Activated naive CD4-positive, alpha-beta T cell treated with anti-CD3 and anti-CD28 coated beads, Interleukin-2, amount 10 ng/mL, durations not matched to agents 7 days and 5 days (primary cell): Measurements from ENCODE around the gene ETFB.

Experiments
- CTCF ChIA-PET: fragments of 350-600 bp; sonication (Branson Sonifier 250); formaldehyde crosslinking; loops from one replicate; lab custom pipeline; 2021; ENCODE audit warnings: antibody characterized with exemption; lab: Charles Lee
- DNase-seq: peaks from one replicate; pipeline ENCODE4 v3.0.0-alpha.2; 2020
- H3K27ac Mint-ChIP-seq: one replicate; pipeline ENCODE4 v1.8.0; 2021; ENCODE audit warnings: mild to moderate bottlenecking, moderate library complexity, mixed read lengths
- H3K27me3 Mint-ChIP-seq: one replicate; pipeline ENCODE4 v1.8.0; 2021; ENCODE audit warnings: mild to moderate bottlenecking, mixed read lengths
- H3K36me3 Mint-ChIP-seq: one replicate; pipeline ENCODE4 v1.8.0; 2021; ENCODE audit warnings: mixed read lengths
- H3K4me1 Mint-ChIP-seq: one replicate; pipeline ENCODE4 v1.8.0; 2021; ENCODE audit warnings: mixed read lengths
- H3K4me3 Mint-ChIP-seq: one replicate; pipeline ENCODE4 v1.8.0; 2021; ENCODE audit warnings: mild to moderate bottlenecking, moderate library complexity, mixed read lengths
- H3K9me3 Mint-ChIP-seq: one replicate; pipeline ENCODE4 v1.8.0; 2021; ENCODE audit warnings: mixed read lengths

The ETFB gene

GRCh38 chr19:51367565-51368365 lies 1.6 kb upstream of the ETFB start:
- Mint-ChIP-seq H3K36me3 (peaks cover 8% of the 10 kb centered on the region), H3K4me3 (peak overlapping the region; percentile 97), H3K9me3 (no peaks in the 10 kb centered on the region), H3K27ac (peak overlapping the region; percentile 91), H3K4me1 (peaks cover 74% of the 10 kb centered on the region), H3K27me3 (peaks cover 3% of the 10 kb centered on the region)
- peak; percentile 98 for DNase-seq
- CTCF ChIA-PET: interaction anchor here (1.0 to 1.6 kb wide), 3 partner anchors 26 to 29 kb away, joined by 4 read pairs; no protein-coding TSS in a partner anchor

GRCh38 chr19:51367255-51367564 lies 1.0 kb upstream of the ETFB start:
- DNase-seq: no peak

GRCh38 chr19:51366389-51367254 lies 434 bp upstream of the ETFB start:
- DNase-seq: peak; percentile 97
- CTCF ChIA-PET: interaction anchor here (1.5 to 1.6 kb wide), 2 partner anchors 24 to 28 kb away, joined by 3 to 5 read pairs; partner anchors contain the start of gene C19orf84
- Mint-ChIP-seq H3K27ac (peak overlapping the region; percentile 91), H3K27me3 (peaks cover 3% of the 10 kb centered on the region), H3K9me3 (no peaks in the 10 kb centered on the region), H3K4me3 (peak overlapping the region; percentile 97), H3K36me3 (peaks cover 9% of the 10 kb centered on the region), H3K4me1 (peaks cover 73% of the 10 kb centered on the region)

More at GRCh38 chr19:51367255-51367564, 1.0 kb upstream of the ETFB start:
- CTCF ChIA-PET: interaction anchor here (1.1 to 1.6 kb wide), 2 partner anchors 28 to 29 kb away, joined by 4 read pairs; no protein-coding TSS in a partner anchor
- H3K4me3 Mint-ChIP-seq: peak overlapping the region; percentile 97
- peaks cover 74% of the 10 kb centered on the region for H3K4me1 Mint-ChIP-seq
- peaks cover 8% of the 10 kb centered on the region for H3K36me3 Mint-ChIP-seq
- no peaks in the 10 kb centered on the region for H3K9me3 Mint-ChIP-seq
- peaks cover 3% of the 10 kb centered on the region for H3K27me3 Mint-ChIP-seq
- peak overlapping the region; percentile 91 for H3K27ac Mint-ChIP-seq

- H3K4me1 Mint-ChIP-seq: peaks cover 67% of the 10 kb centered on the region
- H3K36me3 Mint-ChIP-seq: peaks cover 8% of the 10 kb centered on the region
- H3K27ac Mint-ChIP-seq: peak overlapping the region; percentile 91
- CTCF ChIA-PET: interaction anchor here (0.6 to 1.7 kb wide), 5 partner anchors 10 to 53 kb away, joined by 3 to 6 read pairs (median 3); partner anchors contain the start of genes C19orf84, SIGLEC10 and VSIG10L
- peaks cover 3% of the 10 kb centered on the region for H3K27me3 Mint-ChIP-seq
- peak overlapping the region; percentile 97 for H3K4me3 Mint-ChIP-seq
- DNase-seq: no peak
- no peaks in the 10 kb centered on the region for H3K9me3 Mint-ChIP-seq
Measured at GRCh38 chr19:51365211-51365964, 800 bp downstream of the ETFB start.

- no peaks in the 10 kb centered on the region for H3K9me3 Mint-ChIP-seq
- peak overlapping the region; percentile 59 for H3K4me3 Mint-ChIP-seq
- H3K36me3 Mint-ChIP-seq: peaks cover 5% of the 10 kb centered on the region
- CTCF ChIA-PET: interaction anchor here (1.3 to 1.7 kb wide), 2 partner anchors 10 to 23 kb away, joined by 4 to 6 read pairs; partner anchors contain the start of gene VSIG10L
- DNase-seq: no peak
- peaks cover 3% of the 10 kb centered on the region for H3K27me3 Mint-ChIP-seq
- peak overlapping the region; percentile 12 for H3K27ac Mint-ChIP-seq
- peaks cover 67% of the 10 kb centered on the region for H3K4me1 Mint-ChIP-seq
Measured at GRCh38 chr19:51364200-51365106, 1.7 kb downstream of the ETFB start.

- no peak for DNase-seq
- no peak overlapping the region for H3K4me3 Mint-ChIP-seq
- H3K9me3 Mint-ChIP-seq: no peaks in the 10 kb centered on the region
- peaks cover 57% of the 10 kb centered on the region for H3K4me1 Mint-ChIP-seq
- no peaks in the 10 kb centered on the region for H3K27me3 Mint-ChIP-seq
- peaks cover 14% of the 10 kb centered on the region for H3K36me3 Mint-ChIP-seq
- CTCF ChIA-PET: no interaction called here
- H3K27ac Mint-ChIP-seq: no peak overlapping the region
Measured at GRCh38 chr19:51361239-51361638, 4.9 kb downstream of the ETFB start.

- Mint-ChIP-seq H3K4me1 (peaks cover 60% of the 10 kb centered on the region), H3K9me3 (no peaks in the 10 kb centered on the region), H3K27ac (no peak overlapping the region), H3K4me3 (no peak overlapping the region), H3K27me3 (no peaks in the 10 kb centered on the region), H3K36me3 (peaks cover 16% of the 10 kb centered on the region)
- CTCF ChIA-PET: interaction anchor here (0.5 to 1.8 kb wide), 3 partner anchors 11 to 66 kb away, joined by 3 to 6 read pairs (median 4); no protein-coding TSS in a partner anchor
- no peak for DNase-seq
Measured at GRCh38 chr19:51359294-51359693, 6.9 kb downstream of the ETFB start.

- Mint-ChIP-seq H3K36me3 (peaks cover 16% of the 10 kb centered on the region), H3K9me3 (no peaks in the 10 kb centered on the region), H3K27me3 (no peaks in the 10 kb centered on the region), H3K4me1 (peaks cover 51% of the 10 kb centered on the region), H3K4me3 (no peak overlapping the region), H3K27ac (no peak overlapping the region)
- DNase-seq: no peak
- CTCF ChIA-PET: interaction anchor here (1.8 kb wide), 1 partner anchor 18 kb away, joined by 6 read pairs; no protein-coding TSS in a partner anchor
Measured at GRCh38 chr19:51357952-51358351, 8.2 kb downstream of the ETFB start.

GRCh38 chr19:51356159-51356801 lies 9.9 kb downstream of the ETFB start:
- CTCF ChIA-PET: no interaction called here
- H3K4me3 Mint-ChIP-seq: no peak overlapping the region
- no peaks in the 10 kb centered on the region for H3K9me3 Mint-ChIP-seq
- H3K27ac Mint-ChIP-seq: no peak overlapping the region
- peaks cover 25% of the 10 kb centered on the region for H3K36me3 Mint-ChIP-seq
- H3K4me1 Mint-ChIP-seq: peaks cover 39% of the 10 kb centered on the region
- H3K27me3 Mint-ChIP-seq: no peaks in the 10 kb centered on the region
- no peak for DNase-seq

- no peaks in the 10 kb centered on the region for H3K27me3 Mint-ChIP-seq
- H3K36me3 Mint-ChIP-seq: peaks cover 36% of the 10 kb centered on the region
- no peaks in the 10 kb centered on the region for H3K9me3 Mint-ChIP-seq
- H3K4me3 Mint-ChIP-seq: peak overlapping the region; percentile 6
- CTCF ChIA-PET: interaction anchor here (0.7 to 1.2 kb wide), 3 partner anchors 9 to 53 kb away, joined by 3 to 4 read pairs (median 3); no protein-coding TSS in a partner anchor
- peak; percentile 63 for DNase-seq
- H3K27ac Mint-ChIP-seq: peak overlapping the region; percentile 81
- H3K4me1 Mint-ChIP-seq: peaks cover 31% of the 10 kb centered on the region
Measured at GRCh38 chr19:51354742-51355148, 11.4 kb downstream of the ETFB start.

- peaks cover 38% of the 10 kb centered on the region for H3K36me3 Mint-ChIP-seq
- CTCF ChIA-PET: interaction anchor here (0.7 to 1.2 kb wide), 3 partner anchors 10 to 53 kb away, joined by 3 to 4 read pairs (median 3); no protein-coding TSS in a partner anchor
- H3K4me1 Mint-ChIP-seq: peaks cover 27% of the 10 kb centered on the region
- no peaks in the 10 kb centered on the region for H3K27me3 Mint-ChIP-seq
- H3K4me3 Mint-ChIP-seq: no peak overlapping the region
- no peaks in the 10 kb centered on the region for H3K9me3 Mint-ChIP-seq
- peak overlapping the region; percentile 69 for H3K27ac Mint-ChIP-seq
- no peak for DNase-seq
Measured at GRCh38 chr19:51354103-51354741, 12.0 kb downstream of the ETFB start.
